Lower lobe of right lung (tissue), 2 donors: ENCODE measurements around the gene SRPK2. TPM values are rescaled to one million over a fixed set of nuclear protein-coding genes. Genes with fewer than 3 reads are reported as not detected.

Source experiments
- ATAC-seq, 2 donors: fragments of 200-7000 bp; cut with Tn5 transposase; one replicate each; pipeline ENCODE4 v1.9.1; 2020 to 2022; ENCODE audit warnings: mild to moderate bottlenecking in 2 of 2, moderate library complexity in 2 of 2
- DNase-seq: peaks from one replicate; pipeline ENCODE4 v3.0.0-alpha.2; 2020
- H3K27ac ChIP-seq: fragments of 200-600 bp; one replicate; pipeline ENCODE4 v1.8.0; 2022
- H3K27me3 ChIP-seq: fragments of 200-600 bp; one replicate; pipeline ENCODE4 v1.8.0; 2022; ENCODE audit warnings: low read depth
- H3K36me3 ChIP-seq: fragments of 200-600 bp; one replicate; pipeline ENCODE4 v1.8.0; 2022; ENCODE audit warnings: mild to moderate bottlenecking
- H3K4me1 ChIP-seq: fragments of 200-600 bp; one replicate; pipeline ENCODE4 v1.8.0; 2022
- H3K4me3 ChIP-seq: fragments of 200-600 bp; one replicate; pipeline ENCODE4 v1.8.0; 2022; ENCODE audit warnings: mild to moderate bottlenecking
- H3K9me3 ChIP-seq: fragments of 200-600 bp; one replicate; pipeline ENCODE4 v1.8.0; 2022
- intact Hi-C: fragments of 100-400 bp; cut with DNase I; formaldehyde crosslinking; loops from one replicate; pipeline ENCODE4 v1.11.0; 2022
- total RNA-seq: library from RNA; stranded (reverse); fragmentation: NEBNext Ultra II Directional; extraction: Animal tissue kit (Norgen Biotek cat#: 25700); gene quantifications from one replicate; pipeline ENCODE4 v1.2.1, GENCODE V29; 2021
- TF ChIP-seq, protein P1 (sequence below): fragments of 200-600 bp; IDR thresholded peaks from one replicate; pipeline ENCODE4 v1.8.0; 2022; ENCODE audit warnings: antibody characterized with exemption, mild to moderate bottlenecking
- donor health status: DM: no; HTN: yes; CAD: no; lungs with severe emphysema.

Gene SRPK2
- total RNA-seq, 1 donor from 2014 or later = 43.2 TPM

DNA sequence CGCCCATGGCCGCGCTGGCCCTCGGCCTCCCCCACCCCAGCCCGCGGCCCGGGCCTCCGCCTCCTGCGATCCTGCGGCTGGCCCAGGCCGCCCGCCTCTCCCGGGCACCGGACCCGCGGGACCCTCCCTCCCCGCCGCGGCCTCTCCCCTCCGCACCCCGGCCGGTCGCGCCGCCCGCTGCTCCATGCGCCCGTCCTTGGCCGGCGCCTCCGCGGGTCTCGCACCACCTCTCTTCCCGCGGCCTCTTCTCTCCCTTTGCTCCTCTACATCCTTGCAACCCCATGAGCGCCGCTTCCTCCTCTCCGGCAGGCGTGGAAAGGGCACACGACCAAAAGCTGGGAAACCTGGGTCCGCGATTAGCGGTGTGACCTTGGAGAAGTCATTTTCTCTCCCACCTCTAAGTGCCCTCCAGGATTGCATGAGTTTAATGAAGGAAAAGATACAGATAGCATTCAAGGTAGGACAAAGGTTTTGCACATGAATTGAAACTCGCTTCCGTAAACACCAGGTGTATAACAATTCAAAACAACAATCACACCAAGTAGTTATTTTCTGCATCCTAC, 448 bp upstream of the SRPK2 start:
- TF ChIP-seq, protein P1, sequence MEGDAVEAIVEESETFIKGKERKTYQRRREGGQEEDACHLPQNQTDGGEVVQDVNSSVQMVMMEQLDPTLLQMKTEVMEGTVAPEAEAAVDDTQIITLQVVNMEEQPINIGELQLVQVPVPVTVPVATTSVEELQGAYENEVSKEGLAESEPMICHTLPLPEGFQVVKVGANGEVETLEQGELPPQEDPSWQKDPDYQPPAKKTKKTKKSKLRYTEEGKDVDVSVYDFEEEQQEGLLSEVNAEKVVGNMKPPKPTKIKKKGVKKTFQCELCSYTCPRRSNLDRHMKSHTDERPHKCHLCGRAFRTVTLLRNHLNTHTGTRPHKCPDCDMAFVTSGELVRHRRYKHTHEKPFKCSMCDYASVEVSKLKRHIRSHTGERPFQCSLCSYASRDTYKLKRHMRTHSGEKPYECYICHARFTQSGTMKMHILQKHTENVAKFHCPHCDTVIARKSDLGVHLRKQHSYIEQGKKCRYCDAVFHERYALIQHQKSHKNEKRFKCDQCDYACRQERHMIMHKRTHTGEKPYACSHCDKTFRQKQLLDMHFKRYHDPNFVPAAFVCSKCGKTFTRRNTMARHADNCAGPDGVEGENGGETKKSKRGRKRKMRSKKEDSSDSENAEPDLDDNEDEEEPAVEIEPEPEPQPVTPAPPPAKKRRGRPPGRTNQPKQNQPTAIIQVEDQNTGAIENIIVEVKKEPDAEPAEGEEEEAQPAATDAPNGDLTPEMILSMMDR = no peak
- intact Hi-C loops = no loop called here
- H3K4me1 ChIP-seq = peaks cover 9% of the 10 kb centered on the region
- H3K27ac ChIP-seq = peak overlapping the region; percentile 56
- peak overlapping the region; percentile 89 for H3K4me3 ChIP-seq
- peak; percentile 60 to 72 for ATAC-seq
- H3K27me3 ChIP-seq = no peaks in the 10 kb centered on the region
- no peaks in the 10 kb centered on the region for H3K36me3 ChIP-seq
- peak; percentile 60 for DNase-seq
- H3K9me3 ChIP-seq = no peaks in the 10 kb centered on the region

DNA sequence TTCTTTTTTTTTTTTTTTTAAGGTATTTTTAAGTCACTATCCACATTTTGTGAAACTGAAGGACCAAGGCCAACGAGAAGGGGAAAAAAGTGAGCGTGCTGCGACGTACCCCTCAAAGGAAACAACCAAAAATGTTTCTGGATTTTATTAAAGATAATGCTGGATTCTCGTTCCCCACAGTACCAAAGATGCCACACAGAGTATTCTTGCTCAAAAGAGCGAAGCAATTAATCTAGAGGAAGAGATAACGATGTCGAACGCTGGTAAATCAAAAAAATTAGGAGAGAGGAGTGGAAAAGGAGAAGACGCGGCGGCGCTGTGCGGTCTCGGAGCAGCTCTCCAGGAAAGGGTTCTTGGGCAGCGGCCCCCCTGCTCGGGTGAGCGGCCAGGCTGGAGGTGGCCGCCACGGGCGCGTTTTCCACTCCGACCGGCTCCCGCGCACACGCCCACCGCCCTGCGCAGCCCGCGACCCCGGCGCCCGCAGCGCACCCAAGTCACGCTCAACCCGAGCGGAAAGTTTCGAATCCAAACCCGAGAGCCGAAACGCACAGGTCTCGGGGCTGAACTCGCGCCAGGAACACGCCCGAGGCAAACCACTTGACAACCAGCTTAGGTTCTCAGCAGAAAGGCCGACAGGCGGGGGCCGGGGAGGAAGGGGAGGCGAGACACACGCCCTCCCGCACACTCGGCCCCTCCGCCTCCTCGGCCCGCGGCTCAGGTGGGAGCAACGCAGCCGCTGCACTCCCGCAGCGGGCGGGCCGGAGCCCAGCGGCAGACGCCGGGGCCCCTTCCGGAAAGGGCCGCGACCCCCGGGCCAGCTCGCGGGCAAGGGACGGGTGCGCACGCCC, 989 bp downstream of the SRPK2 start:
- intact Hi-C loops = no loop called here
- ATAC-seq (peak; percentile 79 to 81), DNase-seq (peak; percentile 83)
- Histone ChIP-seq H3K36me3 (no peaks in the 10 kb centered on the region), H3K27ac (peak overlapping the region; percentile 68), H3K4me1 (peaks cover 9% of the 10 kb centered on the region), H3K9me3 (no peaks in the 10 kb centered on the region), H3K27me3 (no peaks in the 10 kb centered on the region), H3K4me3 (peak overlapping the region; percentile 89)
- TF ChIP-seq, protein P1 = no peak

DNA sequence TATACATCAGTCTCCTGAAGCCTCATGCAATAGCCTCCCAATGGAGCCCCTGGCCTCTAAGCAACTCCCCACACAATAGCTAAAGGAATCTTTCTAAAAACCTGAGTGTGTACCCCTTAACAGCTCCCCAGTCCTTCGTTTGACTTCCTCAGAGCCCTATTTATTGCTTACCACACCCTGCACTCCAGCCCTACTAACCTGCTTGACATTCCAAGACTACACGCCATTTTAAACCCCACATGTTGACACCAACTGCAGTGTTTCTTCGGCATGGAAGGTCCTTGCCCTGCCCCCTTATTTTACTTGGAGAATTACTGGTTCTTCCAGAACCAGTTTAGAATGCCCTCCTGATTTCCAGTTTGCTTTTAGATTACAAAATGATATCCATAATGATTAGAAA, 10.8 kb downstream of the SRPK2 start:
- no peak for ATAC-seq
- TF ChIP-seq, protein P1 = no peak
- intact Hi-C loops = no loop called here

DNA sequence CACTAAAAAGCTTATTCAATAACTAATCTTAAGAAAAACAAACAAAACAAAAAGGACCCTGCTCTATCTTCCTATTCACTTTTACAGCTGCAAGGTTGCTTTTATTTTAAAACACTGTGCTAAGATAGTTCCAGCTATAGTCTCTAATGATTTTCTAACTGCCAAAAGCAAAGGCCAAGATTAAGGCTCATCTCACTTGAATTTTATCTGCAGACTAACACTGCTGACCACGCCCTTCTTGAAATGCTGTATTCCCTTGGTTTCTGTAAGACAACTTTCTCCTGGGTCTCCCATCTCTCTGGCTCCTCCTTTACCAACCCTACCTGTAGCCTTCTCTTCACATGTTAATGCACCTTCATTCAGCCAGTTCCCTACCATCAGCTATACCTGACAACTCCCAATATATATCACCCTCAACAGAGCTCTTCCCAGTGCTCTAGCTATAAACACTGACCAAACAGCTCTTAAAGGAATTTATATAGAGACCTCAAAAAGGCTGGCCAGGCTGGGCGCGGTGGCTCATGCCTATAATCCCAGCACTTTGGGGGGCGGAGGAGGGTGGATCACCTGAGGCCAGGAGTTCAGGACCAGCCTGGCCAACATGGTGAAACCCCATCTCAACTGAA, 11.7 kb downstream of the SRPK2 start:
- Histone ChIP-seq H3K36me3 (no peaks in the 10 kb centered on the region), H3K4me3 (no peak overlapping the region), H3K4me1 (no peaks in the 10 kb centered on the region), H3K27ac (no peak overlapping the region), H3K9me3 (no peaks in the 10 kb centered on the region), H3K27me3 (no peaks in the 10 kb centered on the region)
- no peak for ATAC-seq
- intact Hi-C loops = no loop called here
- TF ChIP-seq, protein P1 = no peak
- DNase-seq = no peak

More for the DNA sequence above, 10.8 kb downstream of the SRPK2 start:
- no peaks in the 10 kb centered on the region for H3K9me3 ChIP-seq
- no peaks in the 10 kb centered on the region for H3K36me3 ChIP-seq
- no peak for DNase-seq
- no peaks in the 10 kb centered on the region for H3K27me3 ChIP-seq
- H3K27ac ChIP-seq = no peak overlapping the region
- H3K4me1 ChIP-seq = no peaks in the 10 kb centered on the region
- no peak overlapping the region for H3K4me3 ChIP-seq

DNA sequence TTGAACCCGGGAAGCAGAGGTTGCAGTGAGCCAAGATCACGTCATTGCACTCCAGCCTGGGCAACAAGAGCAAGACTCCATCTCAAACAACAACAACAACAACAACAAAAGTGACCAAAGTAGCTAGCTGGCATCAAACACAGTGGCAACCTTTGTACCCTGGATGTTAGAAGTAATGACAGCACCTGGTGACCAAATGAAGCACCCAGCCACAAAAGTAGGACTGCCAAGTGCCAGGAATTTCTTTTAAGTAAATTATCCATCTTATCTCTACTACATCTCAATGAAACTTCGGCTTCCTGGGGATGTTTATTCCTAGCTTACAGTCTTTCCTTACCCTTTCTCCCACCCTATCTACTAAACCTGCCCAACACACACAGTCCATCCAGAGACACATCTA, 18.8 kb downstream of the SRPK2 start:
- no peak overlapping the region for H3K4me3 ChIP-seq
- H3K27me3 ChIP-seq = no peaks in the 10 kb centered on the region
- intact Hi-C loops = no loop called here
- H3K27ac ChIP-seq = no peak overlapping the region
- peaks cover 11% of the 10 kb centered on the region for H3K4me1 ChIP-seq
- H3K9me3 ChIP-seq = no peaks in the 10 kb centered on the region
- ATAC-seq = no peak
- no peak for DNase-seq
- TF ChIP-seq, protein P1 = no peak
- no peaks in the 10 kb centered on the region for H3K36me3 ChIP-seq
